GM13977 (cell line): Measurements from ENCODE around the gene TUBGCP5.

Experiments
- DNase-seq: peaks from one replicate; pipeline ENCODE4 v3.0.0; 2012; ENCODE audit warnings: low spot score
- CTCF ChIP-seq: IDR thresholded peaks from 2 replicates; pipeline ENCODE4 v1.5.1; 2012; ENCODE audit warnings: mild to moderate bottlenecking, control low read depth; ENCODE audit not compliant: insufficient read depth; ENCODE audit errors: extremely low read depth, missing control alignments
- in situ Hi-C: fragments of 300-500 bp; cut with MboI; formaldehyde crosslinking; loops from one replicate; pipeline ENCODE4 v1.12.0; 2022; ENCODE audit warnings: low sequenced_read_pairs, low pct_unique_long_range_greater_than_20kb, mixed read lengths, inconsistent platforms; ENCODE audit not compliant: unreplicated experiment

Gene TUBGCP5

GRCh38 chr15:23039917-23040281, 530 bp upstream of the TUBGCP5 start:
- in situ Hi-C loops = no loop called here
- no peak for TF ChIP-seq CTCF
- DNase-seq = no peak

DNA sequence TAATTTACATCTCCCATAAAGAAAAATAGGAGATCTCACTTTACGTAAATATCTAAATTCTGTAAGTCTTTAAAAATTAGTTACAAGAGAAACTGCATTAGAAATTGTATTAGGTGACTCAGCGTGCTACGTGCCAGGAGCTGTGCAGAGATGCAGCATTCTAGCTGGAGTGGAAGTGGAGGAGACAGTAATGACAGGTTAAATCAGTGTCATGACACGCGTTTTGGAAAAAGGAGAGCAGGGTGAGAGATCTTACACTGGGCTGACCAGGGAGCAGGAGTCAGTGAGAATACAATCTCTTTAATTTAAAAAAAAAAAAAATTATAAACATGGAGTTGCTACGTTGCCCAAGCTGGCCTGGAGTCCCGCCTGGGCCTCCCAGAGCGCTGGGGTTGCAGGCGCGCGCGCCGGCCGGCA, 635 bp downstream of the TUBGCP5 start:
- in situ Hi-C loops = no loop called here
- no peak for TF ChIP-seq CTCF
- DNase-seq = no peak

- in situ Hi-C loops = no loop called here
- DNase-seq = peak; percentile 67
- peak; percentile 72 for TF ChIP-seq CTCF
Measured at GRCh38 chr15:23035964-23036566, 3.3 kb downstream of the TUBGCP5 start.

GRCh38 chr15:23033979-23034378, 5.4 kb downstream of the TUBGCP5 start:
- DNase-seq = no peak
- TF ChIP-seq CTCF = no peak
- in situ Hi-C loops = no loop called here

GRCh38 chr15:23026218-23026617, 13.2 kb downstream of the TUBGCP5 start:
- TF ChIP-seq CTCF = no peak
- in situ Hi-C loops = no loop called here
- DNase-seq = no peak

DNA sequence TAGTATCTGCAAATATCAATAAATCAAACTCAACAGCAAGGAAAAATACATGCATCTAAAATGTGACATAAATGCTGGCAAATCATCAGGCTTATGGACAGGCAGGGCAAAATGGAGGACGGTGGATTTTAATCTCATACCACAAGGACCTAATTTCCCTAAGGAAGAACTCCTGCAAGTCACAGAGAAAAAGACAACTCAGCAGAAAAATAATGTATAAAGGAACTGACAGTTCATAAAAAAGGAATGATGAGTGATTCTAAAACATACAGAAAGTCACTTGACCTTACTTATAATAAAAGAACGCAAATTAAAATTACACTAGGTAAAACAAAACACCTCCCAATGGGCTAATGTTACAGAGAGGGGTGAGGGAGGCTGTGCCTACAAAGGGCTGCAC, 17.2 kb downstream of the TUBGCP5 start:
- DNase-seq = no peak
- no peak for TF ChIP-seq CTCF
- in situ Hi-C loops = no loop called here

- DNase-seq = no peak
- TF ChIP-seq CTCF = no peak
- in situ Hi-C loops = no loop called here
Measured at GRCh38 chr15:23014394-23015000, 24.9 kb downstream of the TUBGCP5 start.
